Neutrophil (primary cell): Measurements from ENCODE around the gene ABCB7.
"Not testable (repeated sequence)": the region's sequence is repeated elsewhere in the genome, so short reads cannot be mapped to it uniquely, and the experiment has no call there.

ENCODE experiments used
- H3K27ac ChIP-seq: fragments of 200-600 bp; sonication (generic); 2 replicates; pipeline ENCODE4 v1.5.1; 2016; ENCODE audit warnings: mild to moderate bottlenecking, moderate library complexity
- H3K27me3 ChIP-seq: fragments of 200-600 bp; sonication (generic); 2 replicates; pipeline ENCODE4 v1.6.0; 2016; ENCODE audit warnings: mild to moderate bottlenecking
- H3K36me3 ChIP-seq: fragments of 200-600 bp; sonication (generic); 2 replicates; pipeline ENCODE4 v1.5.1; 2017
- H3K4me1 ChIP-seq, 2 experiments: fragments of 200-600 bp in 1 of 2; sonication (generic) in 1 of 2; 1 replicate in 1 of 2; 2 replicates in 1 of 2; pipeline versions ENCODE4 v1.5.1 to v1.6.1; 2013 to 2016; ENCODE audit warnings: low read depth in 1 of 2, low read length in 1 of 2, mild to moderate bottlenecking in 1 of 2, moderate library complexity in 1 of 2; ENCODE audit not compliant: control insufficient read depth in 1 of 2, insufficient read depth in 1 of 2
- H3K4me3 ChIP-seq, 2 experiments: fragments of 200-600 bp in 1 of 2; sonication (generic) in 1 of 2; 1 replicate in 1 of 2; 2 replicates in 1 of 2; pipeline ENCODE4 v1.5.1; 2013 to 2016; ENCODE audit warnings: low read depth in 1 of 2, low read length in 1 of 2, mild to moderate bottlenecking in 1 of 2, moderate library complexity in 1 of 2
- H3K9me3 ChIP-seq: fragments of 200-600 bp; sonication (generic); 2 replicates; pipeline ENCODE4 v1.5.1; 2016
- CTCF ChIP-seq: fragments of 200-600 bp; sonication (generic); IDR thresholded peaks from 2 replicates; pipeline ENCODE4 v1.5.1; 2016; ENCODE audit warnings: antibody characterized with exemption

ABCB7 gene

GRCh38 chrX:75155827-75156525 lies at the start of gene ABCB7:
TSS of gene ABCB7 (minus strand) at chrX:75156283. CDS start at chrX:75156272, 11 bp downstream.
- no peak for TF ChIP-seq CTCF
- Histone ChIP-seq H3K27me3 (no peaks in the 10 kb centered on the region), H3K27ac (peak within 1 kb of the TSS; percentile 75), H3K9me3 (no peaks in the 10 kb centered on the region), H3K36me3 (no peaks in the 10 kb centered on the region), H3K4me3 (peak within 1 kb of the TSS; percentile 66 to 71), H3K4me1 (peaks cover 0 to 3% of the 10 kb centered on the region in 2 experiments)

- not testable (repeated sequence) for H3K27ac ChIP-seq, H3K4me3 ChIP-seq, H3K9me3 ChIP-seq, H3K4me1 ChIP-seq, H3K36me3 ChIP-seq, H3K27me3 ChIP-seq
Observed at GRCh38 chrX:75188415-75189206, 32.5 kb upstream of the ABCB7 start.

GRCh38 chrX:75181721-75182120 lies 25.6 kb upstream of the ABCB7 start:
- Histone ChIP-seq H3K27ac (no peak overlapping the region), H3K4me1 (no peaks in the 10 kb centered on the region), H3K27me3 (no peaks in the 10 kb centered on the region), H3K4me3 (no peak overlapping the region), H3K36me3 (no peaks in the 10 kb centered on the region), H3K9me3 (no peaks in the 10 kb centered on the region)
- no peak for TF ChIP-seq CTCF

- not testable (repeated sequence) for H3K27ac ChIP-seq, H3K36me3 ChIP-seq, H3K4me3 ChIP-seq, H3K27me3 ChIP-seq, H3K9me3 ChIP-seq, H3K4me1 ChIP-seq
Observed at GRCh38 chrX:75179536-75180293, 23.6 kb upstream of the ABCB7 start.

GRCh38 chrX:75172257-75172890 lies 16.3 kb upstream of the ABCB7 start:
- H3K4me1 ChIP-seq, H3K27me3 ChIP-seq, H3K36me3 ChIP-seq, H3K27ac ChIP-seq, H3K9me3 ChIP-seq, H3K4me3 ChIP-seq: not testable (repeated sequence)

- peaks cover 0 to 3% of the 10 kb centered on the region in 2 experiments for H3K4me1 ChIP-seq
- H3K9me3 ChIP-seq = no peaks in the 10 kb centered on the region
- TF ChIP-seq CTCF = no peak
- H3K36me3 ChIP-seq = no peaks in the 10 kb centered on the region
- H3K27me3 ChIP-seq = no peaks in the 10 kb centered on the region
- H3K27ac ChIP-seq = no peak overlapping the region
- no peak overlapping the region for H3K4me3 ChIP-seq
Observed at GRCh38 chrX:75158054-75158453, 2.0 kb upstream of the ABCB7 start.
